SU-DHL-6 (cell line): ENCODE results near the gene DIS3L.

Experiments used
- EZH2phosphoT487 ChIP-seq: fragments of 200-600 bp; sonication (generic), shearing (Covaris generic); conservative IDR thresholded peaks from 2 replicates; pipeline ENCODE4 v1.6.1; 2018; ENCODE audit warnings: mild to moderate bottlenecking, antibody characterized with exemption, low read length, moderate library complexity, mixed read lengths
- TF ChIP-seq, protein P1 (sequence below): fragments of 200-600 bp; sonication (generic); IDR thresholded peaks from one replicate; pipeline ENCODE4 v1.5.1; 2017; ENCODE audit warnings: antibody characterized with exemption, mild to moderate bottlenecking, low read length, moderate library complexity; ENCODE audit not compliant: insufficient read depth, poor library complexity, severe bottlenecking

DNA sequence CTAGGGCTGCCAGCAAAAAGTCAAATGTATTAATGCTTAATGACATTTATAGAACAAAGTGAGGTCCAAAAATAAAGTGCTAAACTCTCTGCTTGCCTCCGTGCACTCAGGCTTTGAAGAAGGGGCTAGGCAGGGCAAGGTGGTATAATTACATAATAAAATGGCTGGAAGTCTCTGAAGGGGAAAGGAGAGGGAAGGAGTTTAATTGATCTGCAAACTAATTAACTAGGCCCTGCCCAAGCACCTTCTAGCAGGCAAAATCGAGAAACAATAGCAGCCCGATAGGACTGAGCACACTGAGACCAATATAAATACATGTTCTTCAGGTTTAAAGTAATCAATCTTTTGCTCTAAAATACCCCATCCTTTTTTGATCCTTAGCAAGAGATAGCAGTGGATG is 13.0 kb downstream of the DIS3L start:
- TF ChIP-seq, protein P1, sequence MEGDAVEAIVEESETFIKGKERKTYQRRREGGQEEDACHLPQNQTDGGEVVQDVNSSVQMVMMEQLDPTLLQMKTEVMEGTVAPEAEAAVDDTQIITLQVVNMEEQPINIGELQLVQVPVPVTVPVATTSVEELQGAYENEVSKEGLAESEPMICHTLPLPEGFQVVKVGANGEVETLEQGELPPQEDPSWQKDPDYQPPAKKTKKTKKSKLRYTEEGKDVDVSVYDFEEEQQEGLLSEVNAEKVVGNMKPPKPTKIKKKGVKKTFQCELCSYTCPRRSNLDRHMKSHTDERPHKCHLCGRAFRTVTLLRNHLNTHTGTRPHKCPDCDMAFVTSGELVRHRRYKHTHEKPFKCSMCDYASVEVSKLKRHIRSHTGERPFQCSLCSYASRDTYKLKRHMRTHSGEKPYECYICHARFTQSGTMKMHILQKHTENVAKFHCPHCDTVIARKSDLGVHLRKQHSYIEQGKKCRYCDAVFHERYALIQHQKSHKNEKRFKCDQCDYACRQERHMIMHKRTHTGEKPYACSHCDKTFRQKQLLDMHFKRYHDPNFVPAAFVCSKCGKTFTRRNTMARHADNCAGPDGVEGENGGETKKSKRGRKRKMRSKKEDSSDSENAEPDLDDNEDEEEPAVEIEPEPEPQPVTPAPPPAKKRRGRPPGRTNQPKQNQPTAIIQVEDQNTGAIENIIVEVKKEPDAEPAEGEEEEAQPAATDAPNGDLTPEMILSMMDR = no peak
- TF ChIP-seq EZH2phosphoT487 = no peak
